ENCODE results near the gene RNU7-1. TPM values are rescaled to one million over a fixed set of nuclear protein-coding genes. Genes with fewer than 3 reads are reported as not detected.

RNU7-1 gene
- not detected in 5 replicates for total RNA-seq (2022; extraction: Qiagen RNA extraction; ENCODE audit: low read depth)

GRCh38 chr12:6943722-6944380 is at the start of gene RNU7-1, which contains the start of gene C12orf57:
Gene RNU7-1, plus strand, starts transcription at chr12:6943816.
Gene C12orf57, plus strand, starts transcription at chr12:6944022. Its CDS starts 100 bp downstream, at chr12:6944122.

GRCh38 chr12:6904280-6905276 is 39.0 kb upstream of the RNU7-1 start, which contains the start of gene LRRC23:
Gene LRRC23, plus strand, starts transcription at chr12:6904822. Its CDS starts 812 bp downstream, at chr12:6905634.

GRCh38 chr12:6914246-6914946 is 29.2 kb upstream of the RNU7-1 start, which contains the start of gene ENO2:
Gene ENO2, plus strand, starts transcription at chr12:6914580. Its CDS starts 1,253 bp downstream, at chr12:6915833.

DNA sequence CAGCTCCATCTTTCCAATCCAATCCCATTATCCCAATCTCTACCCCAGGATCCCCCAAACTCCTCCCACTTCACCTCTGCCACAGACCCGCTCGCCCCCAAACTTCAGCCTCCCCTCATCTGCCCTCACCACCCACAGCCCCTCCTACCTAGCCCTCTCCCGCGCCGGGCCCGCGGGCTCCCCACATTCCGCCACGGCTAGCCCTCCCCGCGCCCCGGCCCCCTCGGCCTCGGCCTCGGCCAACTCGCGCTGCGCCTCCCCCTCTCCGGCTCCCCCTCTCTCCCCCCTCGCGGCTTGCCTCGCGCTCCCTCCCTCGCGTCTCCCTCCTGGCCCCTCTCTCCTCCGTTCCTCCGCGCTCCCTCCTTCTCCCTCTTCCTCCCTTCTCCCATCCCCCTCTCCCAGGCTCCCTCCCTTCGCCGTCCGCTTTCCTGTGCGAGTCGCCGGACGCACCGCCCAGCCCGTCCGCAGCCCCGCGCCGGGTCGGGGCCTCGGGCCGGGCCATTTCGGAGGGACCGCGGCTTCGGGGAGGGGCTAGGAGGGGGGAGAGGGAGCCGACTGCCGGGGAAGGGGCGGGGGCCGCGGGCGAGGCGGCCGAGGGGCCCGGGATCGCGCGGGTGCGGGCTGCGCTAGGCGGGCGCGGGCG is 16.1 kb upstream of the RNU7-1 start, which contains the start of gene ATN1:
Gene ATN1 (plus strand): TSS at position 581 of the 643 bp plus-strand sequence. CDS start 6,043 bp downstream, outside the sequence.

GRCh38 chr12:6950811-6951540 is 7.4 kb downstream of the RNU7-1 start, which contains the start of gene PTPN6:
Gene PTPN6, plus strand, starts transcription at chr12:6951356. Its CDS starts 157 bp downstream, at chr12:6951513.

Other genes starting within 250 kb of the RNU7-1 start
- gene PIANP, start 243.0 kb upstream of the RNU7-1 start, total RNA-seq (2022; extraction: Qiagen RNA extraction; ENCODE audit: low read depth): 0.58 to 1.6 TPM (median 0.96 TPM) in 5 replicates
- 53.3 to 61.0 TPM (median 56.5 TPM) in 5 replicates for gene COPS7A, start 219.8 kb upstream of the RNU7-1 start, total RNA-seq (2022; extraction: Qiagen RNA extraction; ENCODE audit: low read depth)
- gene MLF2, start 190.7 kb upstream of the RNU7-1 start, total RNA-seq (2022; extraction: Qiagen RNA extraction; ENCODE audit: low read depth): 275 to 309 TPM (median 292 TPM) in 5 replicates
- gene PTMS, start 177.5 kb upstream of the RNU7-1 start, total RNA-seq (2022; extraction: Qiagen RNA extraction; ENCODE audit: low read depth): 682 to 907 TPM (median 824 TPM) in 5 replicates
- 0.47 to 2.2 TPM (median 1.4 TPM) in 5 replicates for gene LAG3, start 171.3 kb upstream of the RNU7-1 start, total RNA-seq (2022; extraction: Qiagen RNA extraction; ENCODE audit: low read depth)
- gene CD4, start 154.3 kb upstream of the RNU7-1 start, total RNA-seq (2022; extraction: Qiagen RNA extraction; ENCODE audit: low read depth): not detected in 5 replicates
- gene GPR162, start 122.0 kb upstream of the RNU7-1 start, total RNA-seq (2022; extraction: Qiagen RNA extraction; ENCODE audit: low read depth): 0.39 to 0.93 TPM (median 0.47 TPM) in 5 replicates
- 24.8 to 31.7 TPM (median 26.6 TPM) in 5 replicates for gene P3H3, start 115.4 kb upstream of the RNU7-1 start, total RNA-seq (2022; extraction: Qiagen RNA extraction; ENCODE audit: low read depth)
- 1.9 to 2.8 TPM (median 1.9 TPM) in 5 replicates for gene GNB3, start 102.9 kb upstream of the RNU7-1 start, total RNA-seq (2022; extraction: Qiagen RNA extraction; ENCODE audit: low read depth)
- 76.1 to 88.0 TPM (median 79.3 TPM) in 5 replicates for gene CDCA3, start 92.5 kb upstream of the RNU7-1 start, total RNA-seq (2022; extraction: Qiagen RNA extraction; ENCODE audit: low read depth)
- 77.5 to 93.5 TPM (median 87.6 TPM) in 5 replicates for gene USP5, start 91.7 kb upstream of the RNU7-1 start, total RNA-seq (2022; extraction: Qiagen RNA extraction; ENCODE audit: low read depth)
- gene TPI1, start 76.3 kb upstream of the RNU7-1 start, total RNA-seq (2022; extraction: Qiagen RNA extraction; ENCODE audit: low read depth): 1,539 to 1,667 TPM (median 1,622 TPM) in 5 replicates
- gene SPSB2, start 70.5 kb upstream of the RNU7-1 start, total RNA-seq (2022; extraction: Qiagen RNA extraction; ENCODE audit: low read depth): 18.3 to 23.2 TPM (median 21.4 TPM) in 5 replicates
- 15.5 to 18.7 TPM (median 18.1 TPM) in 5 replicates for gene LRRC23, start 39.0 kb upstream of the RNU7-1 start, total RNA-seq (2022; extraction: Qiagen RNA extraction; ENCODE audit: low read depth)
- 37.1 to 44.4 TPM (median 42.7 TPM) in 5 replicates for gene ENO2, start 29.2 kb upstream of the RNU7-1 start, total RNA-seq (2022; extraction: Qiagen RNA extraction; ENCODE audit: low read depth)
- 49.8 to 82.1 TPM (median 68.2 TPM) in 5 replicates for gene ATN1, start 15.9 kb upstream of the RNU7-1 start, total RNA-seq (2022; extraction: Qiagen RNA extraction; ENCODE audit: low read depth)
- gene C12orf57, start 206 bp downstream of the RNU7-1 start, total RNA-seq (2022; extraction: Qiagen RNA extraction; ENCODE audit: low read depth): 274 to 300 TPM (median 288 TPM) in 5 replicates
- 7.6 to 14.4 TPM (median 10.8 TPM) in 5 replicates for gene PTPN6, start 7.5 kb downstream of the RNU7-1 start, total RNA-seq (2022; extraction: Qiagen RNA extraction; ENCODE audit: low read depth)
- 313 to 344 TPM (median 323 TPM) in 5 replicates for gene PHB2, start 26.8 kb downstream of the RNU7-1 start, total RNA-seq (2022; extraction: Qiagen RNA extraction; ENCODE audit: low read depth)
- gene EMG1, start 27.1 kb downstream of the RNU7-1 start, total RNA-seq (2022; extraction: Qiagen RNA extraction; ENCODE audit: low read depth): 62.4 to 70.8 TPM (median 65.4 TPM) in 5 replicates
- 26.9 to 31.8 TPM (median 30.4 TPM) in 5 replicates for gene LPCAT3, start 74.7 kb downstream of the RNU7-1 start, total RNA-seq (2022; extraction: Qiagen RNA extraction; ENCODE audit: low read depth)
- 38.6 to 61.7 TPM (median 42.5 TPM) in 5 replicates for gene C1S, start 116.9 kb downstream of the RNU7-1 start, total RNA-seq (2022; extraction: Qiagen RNA extraction; ENCODE audit: low read depth)
- gene C1R, start 148.6 kb downstream of the RNU7-1 start, total RNA-seq (2022; extraction: Qiagen RNA extraction; ENCODE audit: low read depth): 24.1 to 46.2 TPM (median 28.9 TPM) in 5 replicates
- gene C1RL, start 165.4 kb downstream of the RNU7-1 start, total RNA-seq (2022; extraction: Qiagen RNA extraction; ENCODE audit: low read depth): 9.6 to 14.0 TPM (median 12.0 TPM) in 5 replicates
- gene RBP5, start 185.1 kb downstream of the RNU7-1 start, total RNA-seq (2022; extraction: Qiagen RNA extraction; ENCODE audit: low read depth): not detected in 5 replicates
- 11.3 to 15.3 TPM (median 13.4 TPM) in 5 replicates for gene CLSTN3, start 186.6 kb downstream of the RNU7-1 start, total RNA-seq (2022; extraction: Qiagen RNA extraction; ENCODE audit: low read depth)
- gene PEX5, start 245.9 kb downstream of the RNU7-1 start, total RNA-seq (2022; extraction: Qiagen RNA extraction; ENCODE audit: low read depth): 31.3 to 38.1 TPM (median 35.5 TPM) in 5 replicates

Measured in A549 treated with DMSO at 1 μM for 4 hours (cell line).